ENCODE measurements around the gene IRF6.
"Not testable (repeated sequence)": the region's sequence is repeated elsewhere in the genome, so short reads cannot be mapped to it uniquely, and the experiment has no call there.

The IRF6 gene

DNA sequence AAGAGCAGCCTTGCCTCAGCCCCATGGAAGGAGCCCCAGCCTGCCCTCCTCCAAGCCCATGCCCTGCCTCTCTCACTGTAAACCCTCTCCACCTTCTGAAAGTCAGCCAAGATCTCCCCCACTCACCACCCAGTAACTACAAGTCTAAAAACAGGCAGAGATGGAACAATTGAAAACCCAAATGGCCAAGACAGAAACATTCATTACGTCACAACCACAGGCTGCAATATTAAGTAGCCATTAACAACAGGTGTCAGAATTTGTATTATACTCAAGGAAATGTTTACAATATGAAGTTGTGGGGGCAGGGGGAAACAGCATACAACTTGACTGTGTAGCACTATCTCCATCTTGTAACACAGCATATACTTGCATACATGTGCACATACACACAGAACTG, 2.4 kb downstream of the IRF6 start:
- POLR2A ChIA-PET: no interaction called here
- Histone ChIP-seq H3K27me3 (replicated peaks in 2 of 5; ENCODE audit: control insufficient read depth in 4 of 5, insufficient read depth in 5 of 5, low read length in 4 of 5) (peaks cover 0 to 14% (median 2%) of the 10 kb centered on the region in 5 experiments), H3K36me3 (ENCODE audit: control insufficient read depth in 4 of 4, insufficient read depth in 4 of 4, low read length in 3 of 4) (no peaks in the 10 kb centered on the region), H3K4me3 (ENCODE audit: control insufficient read depth in 1 of 7, extremely low read depth in 1 of 7, insufficient read depth in 4 of 7, low read depth in 2 of 7, low read length in 6 of 7) (no peak overlapping the region), H3K27ac (ENCODE audit: insufficient read depth in 1 of 2, low read depth in 1 of 2, low read length in 2 of 2, poor library complexity in 1 of 2, severe bottlenecking in 2 of 2) (no peak overlapping the region), H3K4me1 (ENCODE audit: control extremely low read depth in 1 of 4, control insufficient read depth in 4 of 4, insufficient read depth in 4 of 4, low read length in 3 of 4) (peaks cover 0 to 12% (median 5%) of the 10 kb centered on the region in 4 experiments), H3K9me3 (ENCODE audit: control extremely low read depth in 1 of 5, control insufficient read depth in 4 of 5, insufficient read depth in 2 of 5, low read depth in 1 of 5, low read length in 4 of 5) (no peaks in the 10 kb centered on the region)
- DNase-seq: no peak
- CTCF ChIA-PET: interaction anchor here (3.7 kb wide), 1 partner anchor 20 kb away, joined by 14 read pairs; no protein-coding TSS in a partner anchor
- WGBS (ENCODE audit: insufficient coverage): no CpG with 5 or more reads among the region's 1 CpG

DNA sequence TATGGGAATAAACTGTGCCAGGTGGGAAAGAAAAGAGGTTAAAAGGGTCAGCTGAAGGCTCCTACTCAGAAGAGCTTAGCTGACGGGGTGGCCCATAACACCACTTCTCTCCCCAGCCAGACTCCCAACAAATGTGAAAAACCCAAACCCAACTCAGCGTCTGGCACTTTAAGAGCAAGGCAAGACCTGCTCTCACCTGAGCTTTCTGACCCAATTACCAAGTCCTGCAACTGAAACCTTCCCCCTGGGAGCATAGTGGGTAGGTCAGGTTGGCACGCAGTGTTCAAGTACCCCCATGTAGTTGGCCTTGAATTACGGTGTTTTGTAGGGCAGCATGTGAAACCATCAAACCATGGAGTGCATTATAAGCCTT, 3.2 kb downstream of the IRF6 start:
- Histone ChIP-seq H3K4me3 (ENCODE audit: control insufficient read depth in 1 of 7, extremely low read depth in 1 of 7, insufficient read depth in 4 of 7, low read depth in 2 of 7, low read length in 6 of 7) (no peak overlapping the region), H3K27me3 (replicated peaks in 2 of 5; ENCODE audit: control insufficient read depth in 4 of 5, insufficient read depth in 5 of 5, low read length in 4 of 5) (peaks cover 0 to 14% (median 2%) of the 10 kb centered on the region in 5 experiments), H3K36me3 (ENCODE audit: control insufficient read depth in 4 of 4, insufficient read depth in 4 of 4, low read length in 3 of 4) (no peaks in the 10 kb centered on the region), H3K27ac (ENCODE audit: insufficient read depth in 1 of 2, low read depth in 1 of 2, low read length in 2 of 2, poor library complexity in 1 of 2, severe bottlenecking in 2 of 2) (no peak overlapping the region), H3K9me3 (ENCODE audit: control extremely low read depth in 1 of 5, control insufficient read depth in 4 of 5, insufficient read depth in 2 of 5, low read depth in 1 of 5, low read length in 4 of 5) (no peaks in the 10 kb centered on the region), H3K4me1 (ENCODE audit: control extremely low read depth in 1 of 4, control insufficient read depth in 4 of 4, insufficient read depth in 4 of 4, low read length in 3 of 4) (peaks cover 0 to 12% (median 5%) of the 10 kb centered on the region in 4 experiments)
- CTCF ChIA-PET: interaction anchor here (3.7 kb wide), 1 partner anchor 21 kb away, joined by 14 read pairs; no protein-coding TSS in a partner anchor
- POLR2A ChIA-PET: no interaction called here
- DNase-seq: no peak
- WGBS (ENCODE audit: insufficient coverage): 96% methylated on average over 4 of the region's 4 CpGs

GRCh38 chr1:209802117-209802779, 3.7 kb downstream of the IRF6 start:
- Histone ChIP-seq H3K4me3 (ENCODE audit: control insufficient read depth in 1 of 7, extremely low read depth in 1 of 7, insufficient read depth in 4 of 7, low read depth in 2 of 7, low read length in 6 of 7) (no peak overlapping the region), H3K9me3 (ENCODE audit: control extremely low read depth in 1 of 5, control insufficient read depth in 4 of 5, insufficient read depth in 2 of 5, low read depth in 1 of 5, low read length in 4 of 5) (no peaks in the 10 kb centered on the region), H3K4me1 (ENCODE audit: control extremely low read depth in 1 of 4, control insufficient read depth in 4 of 4, insufficient read depth in 4 of 4, low read length in 3 of 4) (peaks cover 0 to 12% (median 5%) of the 10 kb centered on the region in 4 experiments), H3K27ac (ENCODE audit: insufficient read depth in 1 of 2, low read depth in 1 of 2, low read length in 2 of 2, poor library complexity in 1 of 2, severe bottlenecking in 2 of 2) (no peak overlapping the region), H3K36me3 (ENCODE audit: control insufficient read depth in 4 of 4, insufficient read depth in 4 of 4, low read length in 3 of 4) (no peaks in the 10 kb centered on the region), H3K27me3 (replicated peaks in 2 of 5; ENCODE audit: control insufficient read depth in 4 of 5, insufficient read depth in 5 of 5, low read length in 4 of 5) (peaks cover 0 to 14% (median 2%) of the 10 kb centered on the region in 5 experiments)
- POLR2A ChIA-PET: no interaction called here
- DNase-seq: peak in 2 of 3 donors; percentile 22 to 55
- CTCF ChIA-PET: interaction anchor here (1.0 to 3.7 kb wide), 2 partner anchors 17 to 21 kb away, joined by 3 to 14 read pairs; partner anchors contain the start of gene C1orf74
- 100% methylated on average over 2 of the region's 4 CpGs for WGBS (ENCODE audit: insufficient coverage)

- H3K27me3 ChIP-seq (replicated peaks in 2 of 5; ENCODE audit: control insufficient read depth in 4 of 5, insufficient read depth in 5 of 5, low read length in 4 of 5): peaks cover 0 to 14% (median 2%) of the 10 kb centered on the region in 5 experiments
- no peaks in the 10 kb centered on the region for H3K9me3 ChIP-seq (ENCODE audit: control extremely low read depth in 1 of 5, control insufficient read depth in 4 of 5, insufficient read depth in 2 of 5, low read depth in 1 of 5, low read length in 4 of 5)
- no peak overlapping the region for H3K4me3 ChIP-seq (ENCODE audit: control insufficient read depth in 1 of 7, extremely low read depth in 1 of 7, insufficient read depth in 4 of 7, low read depth in 2 of 7, low read length in 6 of 7)
- CTCF ChIA-PET: interaction anchor here (0.6 to 3.7 kb wide), 3 partner anchors 10 to 23 kb away, joined by 3 to 14 read pairs (median 3); partner anchors contain the start of gene C1orf74
- no peaks in the 10 kb centered on the region for H3K36me3 ChIP-seq (ENCODE audit: control insufficient read depth in 4 of 4, insufficient read depth in 4 of 4, low read length in 3 of 4)
- 100% methylated on average over 1 of the region's 5 CpGs for WGBS (ENCODE audit: insufficient coverage)
- no peak overlapping the region for H3K27ac ChIP-seq (ENCODE audit: insufficient read depth in 1 of 2, low read depth in 1 of 2, low read length in 2 of 2, poor library complexity in 1 of 2, severe bottlenecking in 2 of 2)
- H3K4me1 ChIP-seq (ENCODE audit: control extremely low read depth in 1 of 4, control insufficient read depth in 4 of 4, insufficient read depth in 4 of 4, low read length in 3 of 4): peaks cover 0 to 9% (median 5%) of the 10 kb centered on the region in 4 experiments
- POLR2A ChIA-PET: no interaction called here
- DNase-seq: no peak
Measured at GRCh38 chr1:209800984-209801834, 4.7 kb downstream of the IRF6 start.

DNA sequence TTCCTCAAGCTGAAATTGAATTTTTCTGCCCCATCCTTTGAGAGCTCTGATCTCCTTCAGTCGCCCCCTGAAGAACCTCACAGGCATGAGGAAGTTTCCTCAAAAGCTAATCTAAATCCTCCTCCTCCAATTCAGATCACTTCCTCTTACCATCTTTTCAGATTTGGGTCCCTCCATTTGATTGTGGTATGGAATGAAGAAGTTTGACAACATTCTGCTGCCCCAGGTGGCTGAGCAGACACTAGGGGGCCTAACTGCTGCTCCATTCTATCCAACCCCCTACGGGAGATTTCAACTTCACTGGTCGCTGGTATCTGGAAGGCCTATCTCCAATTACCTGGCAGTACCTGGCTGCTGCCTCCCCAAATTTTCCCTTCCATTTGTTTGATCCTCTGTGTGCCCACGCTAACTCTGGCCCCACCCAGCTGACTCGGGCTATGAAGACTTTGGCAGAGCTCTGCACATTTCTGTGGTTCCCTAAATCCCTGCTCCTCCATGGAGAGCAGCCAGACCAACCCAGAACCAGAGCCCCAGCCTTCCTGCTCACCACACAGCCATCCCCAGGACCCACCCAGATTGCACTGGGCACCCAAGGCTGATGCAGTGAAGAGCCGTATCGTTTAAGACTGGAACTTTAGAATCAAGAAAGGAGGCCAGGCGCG, 7.8 kb downstream of the IRF6 start:
- Histone ChIP-seq H3K4me3 (ENCODE audit: control insufficient read depth in 1 of 7, extremely low read depth in 1 of 7, insufficient read depth in 4 of 7, low read depth in 2 of 7, low read length in 6 of 7) (no peak overlapping the region), H3K27ac (ENCODE audit: insufficient read depth in 1 of 2, low read depth in 1 of 2, low read length in 2 of 2, poor library complexity in 1 of 2, severe bottlenecking in 2 of 2) (no peak overlapping the region), H3K27me3 (replicated peaks in 2 of 5; ENCODE audit: control insufficient read depth in 4 of 5, insufficient read depth in 5 of 5, low read length in 4 of 5) (peaks cover 0 to 2% (median 0%) of the 10 kb centered on the region in 5 experiments), H3K9me3 (ENCODE audit: control extremely low read depth in 1 of 5, control insufficient read depth in 4 of 5, insufficient read depth in 2 of 5, low read depth in 1 of 5, low read length in 4 of 5) (no peaks in the 10 kb centered on the region), H3K4me1 (ENCODE audit: control extremely low read depth in 1 of 4, control insufficient read depth in 4 of 4, insufficient read depth in 4 of 4, low read length in 3 of 4) (no peaks in the 10 kb centered on the region), H3K36me3 (ENCODE audit: control insufficient read depth in 4 of 4, insufficient read depth in 4 of 4, low read length in 3 of 4) (no peaks in the 10 kb centered on the region)
- ChIA-PET CTCF (interaction anchor here (1.0 to 2.0 kb wide), 3 partner anchors 8 to 26 kb away, joined by 3 to 6 read pairs (median 4); no protein-coding TSS in a partner anchor), POLR2A (no interaction called here)
- DNase-seq: peak in 2 of 3 donors; percentile 29 to 31
- 95% methylated on average over 7 of the region's 9 CpGs for WGBS (ENCODE audit: insufficient coverage)

DNA sequence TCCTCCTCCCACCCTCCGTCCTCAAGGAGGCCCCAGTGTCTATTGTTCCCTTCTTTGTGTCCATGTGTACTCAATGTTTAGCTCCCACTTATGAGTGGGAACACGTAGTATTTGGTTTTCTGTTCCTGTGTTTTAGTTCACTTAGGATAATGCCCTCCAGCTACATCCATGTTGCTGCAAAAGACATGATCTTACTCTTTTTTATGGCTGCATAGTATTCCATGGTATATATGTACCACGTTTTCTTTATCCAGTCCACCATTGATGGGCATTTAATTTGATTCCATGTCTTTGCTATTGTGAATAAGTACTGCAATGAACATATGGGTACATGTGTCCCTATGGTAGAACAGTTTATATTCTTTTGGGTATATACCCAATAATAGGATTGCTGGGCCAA, 12.2 kb downstream of the IRF6 start:
- WGBS (ENCODE audit: insufficient coverage): 100% methylated on average over 2 of the region's 3 CpGs
- POLR2A ChIA-PET; H3K27ac ChIP-seq (ENCODE audit: insufficient read depth in 1 of 2, low read depth in 1 of 2, low read length in 2 of 2, poor library complexity in 1 of 2, severe bottlenecking in 2 of 2); H3K4me3 ChIP-seq (ENCODE audit: control insufficient read depth in 1 of 7, extremely low read depth in 1 of 7, insufficient read depth in 4 of 7, low read depth in 2 of 7, low read length in 6 of 7); H3K9me3 ChIP-seq (ENCODE audit: control extremely low read depth in 1 of 5, control insufficient read depth in 4 of 5, insufficient read depth in 2 of 5, low read depth in 1 of 5, low read length in 4 of 5); DNase-seq; H3K27me3 ChIP-seq (replicated peaks in 2 of 5; ENCODE audit: control insufficient read depth in 4 of 5, insufficient read depth in 5 of 5, low read length in 4 of 5); H3K36me3 ChIP-seq (ENCODE audit: control insufficient read depth in 4 of 4, insufficient read depth in 4 of 4, low read length in 3 of 4); H3K4me1 ChIP-seq (ENCODE audit: control extremely low read depth in 1 of 4, control insufficient read depth in 4 of 4, insufficient read depth in 4 of 4, low read length in 3 of 4): not testable (repeated sequence)
- CTCF ChIA-PET: interaction anchor here (1.2 kb wide), 1 partner anchor 22 kb away, joined by 3 read pairs; no protein-coding TSS in a partner anchor

All from common myeloid progenitor, CD34-positive (primary cell).